Myometrial cell (primary cell): ENCODE data around the gene IL20RB. TPM values are rescaled to one million over a fixed set of nuclear protein-coding genes. Genes with fewer than 3 reads are reported as not detected.

Experiments
- total RNA-seq: library from RNA; depleted of rRNA; stranded (reverse); fragments of >200 nt; gene quantifications from 2 replicates; pipeline ENCODE4 v1.2.3, GENCODE V29; 2015

The IL20RB gene, protein sequence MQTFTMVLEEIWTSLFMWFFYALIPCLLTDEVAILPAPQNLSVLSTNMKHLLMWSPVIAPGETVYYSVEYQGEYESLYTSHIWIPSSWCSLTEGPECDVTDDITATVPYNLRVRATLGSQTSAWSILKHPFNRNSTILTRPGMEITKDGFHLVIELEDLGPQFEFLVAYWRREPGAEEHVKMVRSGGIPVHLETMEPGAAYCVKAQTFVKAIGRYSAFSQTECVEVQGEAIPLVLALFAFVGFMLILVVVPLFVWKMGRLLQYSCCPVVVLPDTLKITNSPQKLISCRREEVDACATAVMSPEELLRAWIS
- total RNA-seq, result 34.0 and 37.6 TPM in 2 replicates

DNA sequence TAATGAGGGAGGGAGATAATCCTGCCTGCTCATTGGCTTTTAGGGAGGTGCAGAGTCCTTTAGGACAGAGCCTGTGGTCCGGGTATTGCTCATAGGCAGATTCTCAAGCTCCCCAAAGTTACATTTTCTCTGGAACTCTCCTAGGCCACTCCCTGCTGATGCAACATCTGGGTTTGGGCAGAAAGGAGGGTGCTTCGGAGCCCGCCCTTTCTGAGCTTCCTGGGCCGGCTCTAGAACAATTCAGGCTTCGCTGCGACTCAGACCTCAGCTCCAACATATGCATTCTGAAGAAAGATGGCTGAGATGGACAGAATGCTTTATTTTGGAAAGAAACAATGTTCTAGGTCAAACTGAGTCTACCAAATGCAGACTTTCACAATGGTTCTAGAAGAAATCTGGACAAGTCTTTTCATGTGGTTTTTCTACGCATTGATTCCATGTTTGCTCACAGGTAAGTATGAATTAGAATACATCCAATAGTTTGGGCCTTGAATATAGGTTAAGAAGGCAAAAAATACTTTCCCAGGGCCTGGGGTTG, at the start of gene IL20RB:
TSS of gene IL20RB (plus strand) at position 233 of the 538 bp plus-strand sequence. CDS start at position 364, 131 bp downstream.

Other genes starting within 250 kb of the IL20RB start
- 17.6 and 21.1 TPM in 2 replicates for gene STAG1, start 205.6 kb upstream of the IL20RB start, total RNA-seq
- 16.4 and 18.4 TPM in 2 replicates for gene SLC35G2, start 138.9 kb upstream of the IL20RB start, total RNA-seq
- 30.0 and 38.1 TPM in 2 replicates for gene NCK1, start 95.8 kb upstream of the IL20RB start, total RNA-seq